ENCODE results near the gene TANGO2.

The TANGO2 gene

GRCh38 chr22:19997561-19998231 lies 23.2 kb upstream of the TANGO2 start:
- no peak for DNase-seq

GRCh38 chr22:19998232-19998951 lies 22.5 kb upstream of the TANGO2 start:
- no peak for DNase-seq

GRCh38 chr22:19998991-19999820 lies 21.7 kb upstream of the TANGO2 start:
- DNase-seq: no peak

GRCh38 chr22:20000246-20001081 lies 20.4 kb upstream of the TANGO2 start:
- no peak for DNase-seq

GRCh38 chr22:20001082-20001638 lies 19.8 kb upstream of the TANGO2 start:
- no peak for DNase-seq

GRCh38 chr22:20002128-20002527 lies 18.8 kb upstream of the TANGO2 start:
- no peak for DNase-seq

GRCh38 chr22:20002636-20003035 lies 18.3 kb upstream of the TANGO2 start:
- DNase-seq: no peak

- DNase-seq: no peak
These were observed 17.6 kb upstream of the TANGO2 start for GRCh38 chr22:20003304-20003703.

- no peak for DNase-seq
These were observed 16.4 kb upstream of the TANGO2 start for GRCh38 chr22:20004464-20004863.

GRCh38 chr22:20008221-20008995 lies 12.5 kb upstream of the TANGO2 start:
- DNase-seq: no peak

- no peak for DNase-seq
These were observed 11.9 kb upstream of the TANGO2 start for GRCh38 chr22:20009018-20009491.

GRCh38 chr22:20009582-20010306 lies 11.2 kb upstream of the TANGO2 start:
- no peak for DNase-seq

- DNase-seq: no peak
These were observed 10.4 kb upstream of the TANGO2 start for GRCh38 chr22:20010307-20011122.

GRCh38 chr22:20011123-20011992 lies 9.6 kb upstream of the TANGO2 start:
- no peak for DNase-seq

- DNase-seq: no peak
These were observed 8.7 kb upstream of the TANGO2 start for GRCh38 chr22:20011993-20012740.

GRCh38 chr22:20012741-20013331 lies 8.1 kb upstream of the TANGO2 start:
- no peak for DNase-seq

GRCh38 chr22:20013382-20013871 lies 7.5 kb upstream of the TANGO2 start:
- peak; percentile 68 for DNase-seq
